ENCODE results near the gene CDKN2B.

Gene CDKN2B

DNA sequence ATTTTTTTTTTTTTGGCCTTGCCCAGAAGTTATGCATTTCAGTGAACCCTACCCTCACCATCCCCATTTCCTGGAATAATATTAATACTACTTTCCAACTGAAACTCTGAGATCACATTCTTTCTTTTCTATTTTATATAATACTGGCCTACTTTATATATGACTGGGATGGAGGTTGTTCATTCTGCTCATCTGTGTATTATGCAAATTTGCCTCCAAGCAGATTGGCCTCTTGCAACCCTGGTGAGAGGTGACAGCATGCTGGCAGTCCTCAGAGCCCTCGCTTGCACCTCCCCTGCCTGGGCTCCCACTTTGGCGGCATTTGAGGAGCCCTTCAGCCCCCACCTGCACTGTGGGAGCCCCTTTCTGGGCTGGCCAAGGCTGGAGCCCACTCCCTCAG is 50.3 kb downstream of the CDKN2B start:
- TF ChIP-seq, protein P1, sequence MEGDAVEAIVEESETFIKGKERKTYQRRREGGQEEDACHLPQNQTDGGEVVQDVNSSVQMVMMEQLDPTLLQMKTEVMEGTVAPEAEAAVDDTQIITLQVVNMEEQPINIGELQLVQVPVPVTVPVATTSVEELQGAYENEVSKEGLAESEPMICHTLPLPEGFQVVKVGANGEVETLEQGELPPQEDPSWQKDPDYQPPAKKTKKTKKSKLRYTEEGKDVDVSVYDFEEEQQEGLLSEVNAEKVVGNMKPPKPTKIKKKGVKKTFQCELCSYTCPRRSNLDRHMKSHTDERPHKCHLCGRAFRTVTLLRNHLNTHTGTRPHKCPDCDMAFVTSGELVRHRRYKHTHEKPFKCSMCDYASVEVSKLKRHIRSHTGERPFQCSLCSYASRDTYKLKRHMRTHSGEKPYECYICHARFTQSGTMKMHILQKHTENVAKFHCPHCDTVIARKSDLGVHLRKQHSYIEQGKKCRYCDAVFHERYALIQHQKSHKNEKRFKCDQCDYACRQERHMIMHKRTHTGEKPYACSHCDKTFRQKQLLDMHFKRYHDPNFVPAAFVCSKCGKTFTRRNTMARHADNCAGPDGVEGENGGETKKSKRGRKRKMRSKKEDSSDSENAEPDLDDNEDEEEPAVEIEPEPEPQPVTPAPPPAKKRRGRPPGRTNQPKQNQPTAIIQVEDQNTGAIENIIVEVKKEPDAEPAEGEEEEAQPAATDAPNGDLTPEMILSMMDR (conservative IDR thresholded peaks at IDR 0.05; ENCODE audit: control insufficient read depth, insufficient read depth, low read depth, low read length) = no peak
- no peak for DNase-seq (ENCODE audit: low read depth)
- no peak overlapping the region for H3K4me3 ChIP-seq (ENCODE audit: control insufficient read depth, low read depth, low read length)
